Upper lobe of left lung (tissue), 4 donors: ENCODE results near the gene ZSCAN21.

ENCODE experiments used
- CTCF ChIP-seq, 6 experiments: fragments of 450-650 bp in 4 of 6; fragments of 200-600 bp in 2 of 6; sonication (generic) in 2 of 6; IDR thresholded peaks; one replicate each; pipeline ENCODE4 v1.5.1; 2016 to 2019; ENCODE audit warnings: antibody characterized with exemption in 6 of 6
- EP300 ChIP-seq, 4 donors: sonication (generic); formaldehyde crosslinking; IDR thresholded peaks; one replicate each; pipeline ENCODE4 v1.5.1; 2017; ENCODE audit warnings: antibody characterized with exemption in 4 of 4, control low read depth in 2 of 4
- POLR2A ChIP-seq, 4 donors: fragments of 450-650 bp; IDR thresholded peaks; one replicate each; pipeline ENCODE4 v1.5.1; 2016 to 2017; ENCODE audit warnings: antibody characterized with exemption in 4 of 4, mild to moderate bottlenecking in 2 of 4
- POLR2AphosphoS5 ChIP-seq, 2 donors: sonication (generic); formaldehyde crosslinking; IDR thresholded peaks; one replicate each; pipeline ENCODE4 v1.5.1; 2017; ENCODE audit warnings: antibody characterized with exemption in 2 of 2

- TF ChIP-seq EP300 (IDR thresholded peaks at IDR 0.05) (no peak), CTCF (IDR thresholded peaks at IDR 0.05) (no peak), POLR2A (IDR thresholded peaks at IDR 0.05) (no peak), POLR2AphosphoS5 (IDR thresholded peaks at IDR 0.05) (no peak)
These were observed 14.6 kb downstream of the ZSCAN21 start for GRCh38 chr7:100064162-100064561.
